ENCODE measurements around the gene LRP1-AS.

Gene LRP1-AS

DNA sequence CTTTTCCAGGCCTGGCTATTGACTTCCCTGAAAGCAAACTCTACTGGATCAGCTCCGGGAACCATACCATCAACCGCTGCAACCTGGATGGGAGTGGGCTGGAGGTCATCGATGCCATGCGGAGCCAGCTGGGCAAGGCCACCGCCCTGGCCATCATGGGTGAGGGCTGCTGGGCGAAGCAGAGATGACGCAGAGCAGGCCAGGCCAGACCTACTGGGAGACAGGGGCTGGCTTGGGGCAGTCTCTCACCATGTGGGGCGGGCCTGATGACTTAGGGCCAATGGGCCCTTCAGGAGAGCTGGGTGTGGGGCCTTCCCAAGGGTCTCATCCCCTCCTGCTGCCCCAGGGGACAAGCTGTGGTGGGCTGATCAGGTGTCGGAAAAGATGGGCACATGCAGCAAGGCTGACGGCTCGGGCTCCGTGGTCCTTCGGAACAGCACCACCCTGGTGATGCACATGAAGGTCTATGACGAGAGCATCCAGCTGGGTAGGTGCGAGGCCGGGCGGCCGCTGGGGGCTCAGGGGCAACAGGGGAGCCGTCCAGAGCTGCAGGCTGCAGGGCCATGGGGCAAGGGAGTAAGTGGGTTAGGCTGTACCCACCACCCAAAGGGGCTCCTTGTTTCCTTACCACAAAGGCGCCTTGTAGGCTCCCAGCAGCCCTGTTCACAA, 33.0 kb upstream of the LRP1-AS start:
- DNase-seq (ENCODE audit: low read depth), result no peak

DNA sequence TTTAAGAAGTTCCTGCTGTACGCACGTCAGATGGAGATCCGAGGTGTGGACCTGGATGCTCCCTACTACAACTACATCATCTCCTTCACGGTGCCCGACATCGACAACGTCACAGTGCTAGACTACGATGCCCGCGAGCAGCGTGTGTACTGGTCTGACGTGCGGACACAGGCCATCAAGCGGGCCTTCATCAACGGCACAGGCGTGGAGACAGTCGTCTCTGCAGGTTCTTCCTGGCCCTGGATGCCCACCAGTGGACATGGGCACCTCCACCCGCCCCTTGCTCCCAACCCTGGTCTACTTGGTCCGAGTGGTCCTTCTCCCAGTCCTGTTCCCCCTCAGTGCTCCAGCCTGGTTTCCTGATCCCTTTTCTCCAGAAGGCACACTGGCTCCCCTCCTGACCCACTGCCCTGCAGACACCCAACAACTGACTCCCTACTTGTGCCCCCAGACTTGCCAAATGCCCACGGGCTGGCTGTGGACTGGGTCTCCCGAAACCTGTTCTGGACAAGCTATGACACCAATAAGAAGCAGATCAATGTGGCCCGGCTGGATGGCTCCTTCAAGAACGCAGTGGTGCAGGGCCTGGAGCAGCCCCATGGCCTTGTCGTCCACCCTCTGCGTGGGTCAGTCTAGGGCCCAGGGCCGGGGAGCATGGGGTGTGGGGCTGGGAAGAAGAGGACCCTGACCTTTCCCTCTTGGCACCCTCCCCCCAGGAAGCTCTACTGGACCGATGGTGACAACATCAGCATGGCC, 32.1 kb upstream of the LRP1-AS start:
- DNase-seq (ENCODE audit: low read depth), result no peak

DNA sequence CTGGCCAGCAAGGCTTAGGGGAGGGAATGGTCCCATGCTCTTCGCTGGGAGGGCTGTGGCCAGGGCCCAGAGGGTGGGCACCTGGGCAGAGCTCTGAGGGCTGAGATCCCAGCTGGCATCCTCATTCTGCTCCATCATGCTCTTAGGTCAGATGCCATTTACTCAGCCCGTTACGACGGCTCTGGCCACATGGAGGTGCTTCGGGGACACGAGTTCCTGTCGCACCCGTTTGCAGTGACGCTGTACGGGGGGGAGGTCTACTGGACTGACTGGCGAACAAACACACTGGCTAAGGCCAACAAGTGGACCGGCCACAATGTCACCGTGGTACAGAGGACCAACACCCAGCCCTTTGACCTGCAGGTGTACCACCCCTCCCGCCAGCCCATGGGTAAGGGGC, 30.8 kb upstream of the LRP1-AS start:
- DNase-seq (ENCODE audit: low read depth), result no peak

DNA sequence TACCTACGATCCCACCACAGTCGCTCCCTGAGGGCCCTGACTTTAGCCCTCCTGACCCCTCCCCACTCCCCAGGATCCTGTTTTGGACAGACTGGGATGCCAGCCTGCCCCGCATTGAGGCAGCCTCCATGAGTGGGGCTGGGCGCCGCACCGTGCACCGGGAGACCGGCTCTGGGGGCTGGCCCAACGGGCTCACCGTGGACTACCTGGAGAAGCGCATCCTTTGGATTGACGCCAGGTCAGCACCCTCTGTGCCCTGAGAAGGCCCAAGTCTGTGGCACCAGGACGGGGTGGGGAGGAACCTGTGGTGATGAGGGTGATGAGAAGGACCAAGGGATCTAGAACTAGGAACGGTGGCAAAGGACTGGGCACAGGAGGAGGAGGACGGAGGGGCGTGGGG, 29.9 kb upstream of the LRP1-AS start:
- no peak for DNase-seq (ENCODE audit: low read depth)

DNA sequence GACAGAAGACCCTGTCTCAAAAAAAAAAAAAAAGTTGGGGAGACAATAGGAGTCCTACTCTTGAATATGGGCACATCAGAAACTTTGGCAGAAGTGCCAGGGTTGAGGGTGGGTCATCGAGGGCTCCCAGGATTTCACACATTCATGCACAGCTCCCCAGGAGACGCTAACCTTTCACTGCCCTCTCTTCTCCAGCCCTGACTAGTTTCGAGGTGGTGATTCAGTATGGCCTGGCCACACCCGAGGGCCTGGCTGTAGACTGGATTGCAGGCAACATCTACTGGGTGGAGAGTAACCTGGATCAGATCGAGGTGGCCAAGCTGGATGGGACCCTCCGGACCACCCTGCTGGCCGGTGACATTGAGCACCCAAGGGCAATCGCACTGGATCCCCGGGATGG, 29.4 kb upstream of the LRP1-AS start:
- DNase-seq (ENCODE audit: low read depth), result no peak

GRCh38 chr12:57176139-57176477, 28.7 kb upstream of the LRP1-AS start:
- no peak for DNase-seq (ENCODE audit: low read depth)

- DNase-seq (ENCODE audit: low read depth), result peak; percentile 79
Observed at GRCh38 chr12:57175428-57176138, 28.2 kb upstream of the LRP1-AS start.

GRCh38 chr12:57173683-57174082, 26.3 kb upstream of the LRP1-AS start:
- DNase-seq (ENCODE audit: low read depth), result no peak

DNA sequence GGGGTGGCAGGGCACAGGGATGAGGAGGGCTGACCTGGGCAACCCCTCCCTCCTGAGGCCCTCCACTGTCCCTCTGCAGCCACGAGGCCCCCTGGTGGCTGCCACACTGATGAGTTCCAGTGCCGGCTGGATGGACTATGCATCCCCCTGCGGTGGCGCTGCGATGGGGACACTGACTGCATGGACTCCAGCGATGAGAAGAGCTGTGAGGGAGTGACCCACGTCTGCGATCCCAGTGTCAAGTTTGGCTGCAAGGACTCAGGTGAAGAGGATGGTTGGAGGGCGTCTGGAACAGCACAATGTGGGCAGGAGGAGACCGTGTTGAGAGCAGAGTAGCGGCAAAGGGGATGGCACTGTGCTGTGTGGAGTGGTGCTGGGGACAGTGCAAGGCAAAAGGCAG, 25.7 kb upstream of the LRP1-AS start:
- DNase-seq (ENCODE audit: low read depth), result no peak

DNA sequence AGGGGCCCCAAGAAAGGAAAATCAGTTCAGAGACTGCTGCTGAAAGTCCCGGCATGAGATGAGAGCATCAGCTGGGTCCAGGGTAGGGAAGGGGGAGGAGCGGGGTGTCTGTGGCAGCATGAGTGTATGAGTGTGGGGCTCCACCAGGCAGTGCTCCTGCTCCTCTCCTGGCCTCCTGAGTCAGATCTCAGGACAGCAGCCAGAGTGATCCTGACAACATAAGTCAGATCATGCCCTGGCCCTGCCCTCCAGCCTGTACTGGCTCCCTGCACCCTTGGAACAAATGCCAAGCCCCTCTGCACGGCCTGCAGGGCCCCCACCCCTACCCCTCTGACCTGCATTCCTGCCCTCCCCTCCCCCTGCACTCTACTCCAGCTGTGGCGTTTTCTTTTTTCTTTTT, 24.2 kb upstream of the LRP1-AS start:
- DNase-seq (ENCODE audit: low read depth), result peak; percentile 44

DNA sequence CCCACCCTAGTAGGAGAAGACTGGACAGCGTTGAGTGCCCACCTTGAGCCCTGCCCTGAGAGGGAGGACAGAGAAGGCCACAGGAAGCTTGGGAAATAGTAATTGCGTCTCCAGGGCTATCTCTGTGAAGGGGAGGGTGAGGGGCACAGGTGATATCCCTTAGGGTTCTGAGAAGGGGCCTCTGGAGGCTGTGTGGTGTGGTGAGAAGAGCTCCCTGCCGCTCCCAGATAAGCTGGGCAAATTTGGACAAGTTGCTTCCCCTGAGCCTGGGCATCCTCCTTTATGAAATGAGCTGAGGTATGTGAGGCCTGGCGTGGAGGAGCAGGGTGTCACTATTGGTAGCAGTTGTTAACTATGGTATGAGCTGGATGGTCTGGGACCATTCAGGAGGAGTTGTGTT, 23.5 kb upstream of the LRP1-AS start:
- DNase-seq (ENCODE audit: low read depth), result no peak

- DNase-seq (ENCODE audit: low read depth), result no peak
Observed at GRCh38 chr12:57170408-57170807, 23.0 kb upstream of the LRP1-AS start.

DNA sequence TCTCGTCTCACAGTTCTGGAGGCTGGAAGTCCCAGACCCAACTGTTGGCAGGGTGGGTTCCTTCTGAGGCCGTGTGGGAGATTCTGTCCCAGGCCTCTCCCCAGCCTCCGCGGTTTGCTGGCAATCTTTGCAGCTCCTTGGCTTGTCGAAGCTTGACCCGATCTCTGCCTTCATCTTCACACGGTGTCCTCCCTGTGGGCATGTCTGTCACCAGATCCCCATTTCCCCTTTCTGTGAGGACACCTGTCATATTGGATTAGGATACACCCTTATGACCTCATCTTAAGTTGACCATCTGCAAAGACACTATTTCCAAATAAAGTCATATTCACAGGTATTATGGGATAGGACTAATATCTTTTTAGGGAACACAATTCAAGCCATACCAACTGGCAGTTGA, 22.6 kb upstream of the LRP1-AS start:
- no peak for DNase-seq (ENCODE audit: low read depth)

DNA sequence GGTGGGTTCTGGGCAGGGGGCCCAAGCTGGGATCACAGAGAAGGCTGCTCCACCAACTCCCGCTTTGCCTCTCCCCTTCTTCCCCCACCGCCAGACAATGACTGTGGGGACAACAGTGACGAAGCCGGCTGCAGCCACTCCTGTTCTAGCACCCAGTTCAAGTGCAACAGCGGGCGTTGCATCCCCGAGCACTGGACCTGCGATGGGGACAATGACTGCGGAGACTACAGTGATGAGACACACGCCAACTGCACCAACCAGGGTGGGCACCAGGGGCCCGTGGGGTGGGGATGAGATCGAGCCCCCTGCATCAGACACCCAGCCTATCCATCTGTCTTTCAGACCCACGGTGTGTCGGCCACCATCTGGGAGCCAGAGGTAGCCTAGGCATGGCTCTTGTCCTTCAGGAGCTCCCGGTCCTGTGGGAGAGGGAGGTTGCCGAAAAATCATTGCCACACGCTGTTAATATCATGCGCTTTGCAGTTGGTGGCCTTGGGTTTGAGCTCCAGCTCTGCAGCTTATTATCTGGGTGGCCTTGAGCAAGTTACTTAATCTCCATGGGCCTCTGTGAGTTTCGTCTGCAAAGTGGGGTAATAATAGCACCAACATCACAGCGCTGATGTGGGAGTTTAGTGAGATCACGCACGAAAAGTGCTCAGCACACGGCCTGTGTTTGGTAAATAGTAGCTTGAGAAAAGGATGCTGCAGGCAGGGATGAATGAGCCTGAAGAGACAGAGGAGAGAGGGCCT, 21.8 kb upstream of the LRP1-AS start:
- no peak for DNase-seq (ENCODE audit: low read depth)

DNA sequence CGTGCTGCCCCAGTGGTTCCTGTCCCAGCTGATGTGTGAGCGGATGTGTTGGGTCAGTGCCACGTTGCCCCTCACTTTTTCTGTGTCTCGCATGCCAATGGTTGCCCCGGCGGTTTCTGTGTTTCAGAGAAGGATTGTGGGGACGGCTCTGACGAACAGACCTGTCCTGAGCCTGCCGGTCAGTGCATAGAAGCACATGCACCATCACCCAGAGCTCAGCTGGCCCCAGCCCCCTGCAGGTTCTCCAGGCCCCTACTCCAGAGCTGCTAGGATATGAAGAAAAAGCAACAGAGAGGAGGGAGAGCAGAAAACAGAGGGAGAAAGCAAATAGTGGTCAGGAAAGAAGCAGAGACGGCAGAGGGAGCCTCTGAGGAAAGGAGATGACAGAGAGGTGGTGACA, 20.6 kb upstream of the LRP1-AS start:
- DNase-seq (ENCODE audit: low read depth), result no peak

- DNase-seq (ENCODE audit: low read depth), result no peak
Observed at GRCh38 chr12:57166971-57167371, 19.6 kb upstream of the LRP1-AS start.

- peak; percentile 57 for DNase-seq (ENCODE audit: low read depth)
Observed at GRCh38 chr12:57165741-57166140, 18.3 kb upstream of the LRP1-AS start.

GRCh38 chr12:57164966-57165625, 17.7 kb upstream of the LRP1-AS start:
- no peak for DNase-seq (ENCODE audit: low read depth)

DNA sequence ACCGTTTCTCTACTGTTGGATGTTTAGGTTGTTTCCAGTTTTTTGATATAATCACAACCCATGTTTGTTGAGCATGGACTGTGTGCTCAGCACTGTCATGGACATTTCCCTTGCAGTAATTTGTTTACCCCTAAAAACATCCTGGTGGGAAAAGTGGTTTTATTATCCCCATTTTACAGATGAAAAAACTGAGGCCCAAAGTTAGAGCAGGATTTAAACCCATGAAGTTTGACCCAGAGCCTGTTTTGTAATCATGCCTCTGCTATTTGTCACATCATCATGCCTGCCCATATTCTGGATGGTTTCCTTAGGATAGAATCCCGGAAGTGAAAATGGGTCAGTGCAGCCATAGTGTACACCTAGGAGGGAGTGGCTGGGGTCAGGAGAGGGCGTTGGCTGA, 17.0 kb upstream of the LRP1-AS start:
- DNase-seq (ENCODE audit: low read depth), result no peak

DNA sequence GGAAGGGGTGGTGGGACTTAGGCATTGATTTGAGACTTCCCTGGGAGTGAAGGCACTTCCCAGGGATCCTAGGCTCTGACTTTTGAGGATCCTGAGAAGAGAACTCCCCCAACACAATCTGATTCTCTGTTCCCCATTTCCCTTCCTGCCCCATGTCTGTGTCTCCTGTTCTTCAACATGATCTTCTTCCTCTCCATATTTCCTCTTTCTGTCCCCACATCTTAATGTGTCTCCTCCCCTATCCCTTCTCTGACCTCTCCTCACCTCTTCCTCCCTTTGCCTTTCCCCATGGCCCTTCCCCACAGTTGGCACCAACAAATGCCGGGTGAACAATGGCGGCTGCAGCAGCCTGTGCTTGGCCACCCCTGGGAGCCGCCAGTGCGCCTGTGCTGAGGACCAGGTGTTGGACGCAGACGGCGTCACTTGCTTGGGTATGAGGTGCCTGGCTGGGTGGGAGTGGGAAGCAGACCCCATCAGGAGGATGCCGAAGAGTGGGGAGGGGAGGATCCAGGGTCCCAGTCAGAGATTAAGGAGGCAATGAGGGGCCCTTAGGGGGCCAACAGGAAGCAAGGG, 15.2 kb upstream of the LRP1-AS start:
- no peak for DNase-seq (ENCODE audit: low read depth)

- DNase-seq (ENCODE audit: low read depth), result no peak
Observed at GRCh38 chr12:57161491-57161890, 14.1 kb upstream of the LRP1-AS start.

GRCh38 chr12:57160741-57161140, 13.3 kb upstream of the LRP1-AS start:
- DNase-seq (ENCODE audit: low read depth), result no peak

Data from fibroblast of gingiva (primary cell).